ENCODE measurements around the gene WDR72.
A peak's percentile ranks its signal among the peaks of the same experiment; 100 is the strongest.

Gene WDR72

DNA sequence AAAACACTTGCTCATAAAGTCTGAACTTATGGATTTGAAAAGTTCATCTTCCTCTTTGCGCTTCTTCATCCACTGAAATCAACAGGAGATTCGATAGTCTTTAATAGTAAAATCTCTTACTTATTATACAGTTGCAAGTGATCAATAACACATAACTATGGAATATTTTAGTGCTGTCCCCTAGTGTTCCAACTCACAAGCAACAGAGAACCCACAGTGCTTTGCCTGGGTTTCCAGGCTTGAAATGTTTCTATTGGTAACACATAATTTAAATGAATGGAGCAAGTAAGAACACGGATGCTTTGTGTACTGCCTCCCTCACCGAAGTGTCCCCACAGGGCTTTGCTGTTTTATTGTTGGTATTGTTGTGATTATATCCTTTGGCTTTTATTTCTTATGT is 93.5 kb downstream of the WDR72 start:
- peak; percentile 62 for TF ChIP-seq CTCF (conservative IDR thresholded peaks at IDR 0.05)
- H3K27ac ChIP-seq: no peak overlapping the region

DNA sequence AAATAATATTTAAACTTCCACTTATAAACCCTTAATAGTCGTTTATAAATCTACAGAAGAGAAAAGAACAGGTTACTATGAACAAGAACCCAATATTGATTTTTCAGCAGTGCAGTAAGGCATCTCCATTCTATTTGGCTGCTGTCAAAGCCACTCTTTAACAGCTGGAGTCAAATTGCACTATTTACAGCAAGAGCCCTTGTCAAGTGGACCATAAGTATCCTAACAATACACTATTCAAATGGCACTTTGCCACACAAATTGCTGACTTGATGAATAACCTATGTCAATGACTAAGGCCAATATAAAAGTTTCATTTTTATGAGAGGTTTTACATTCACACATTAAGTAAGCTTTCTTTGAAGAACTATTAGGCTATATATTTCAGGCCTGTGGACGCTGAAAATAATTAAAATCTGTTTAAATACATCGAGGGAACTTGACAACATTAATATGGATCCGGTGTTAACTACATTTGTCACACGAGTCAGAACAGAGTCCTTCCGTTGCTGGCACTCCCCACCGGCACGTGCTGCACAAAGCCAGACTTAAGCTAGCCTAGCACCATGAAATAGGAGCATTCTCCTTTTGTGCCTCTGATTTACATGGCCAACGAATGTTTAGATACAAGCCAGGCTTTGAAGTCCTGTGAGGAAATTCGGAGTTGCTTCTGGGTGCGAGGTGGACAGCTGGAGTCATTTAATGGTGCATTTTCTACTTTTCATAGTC is 100.5 kb downstream of the WDR72 start:
- H3K27ac ChIP-seq: no peak overlapping the region
- no peak for TF ChIP-seq CTCF (conservative IDR thresholded peaks at IDR 0.05)

GRCh38 chr15:53658255-53658654 is 101.2 kb downstream of the WDR72 start:
- no peak for TF ChIP-seq CTCF (conservative IDR thresholded peaks at IDR 0.05)
- no peak overlapping the region for H3K27ac ChIP-seq

GRCh38 chr15:53648934-53649333 is 110.5 kb downstream of the WDR72 start:
- no peak overlapping the region for H3K27ac ChIP-seq
- no peak for TF ChIP-seq CTCF (conservative IDR thresholded peaks at IDR 0.05)

DNA sequence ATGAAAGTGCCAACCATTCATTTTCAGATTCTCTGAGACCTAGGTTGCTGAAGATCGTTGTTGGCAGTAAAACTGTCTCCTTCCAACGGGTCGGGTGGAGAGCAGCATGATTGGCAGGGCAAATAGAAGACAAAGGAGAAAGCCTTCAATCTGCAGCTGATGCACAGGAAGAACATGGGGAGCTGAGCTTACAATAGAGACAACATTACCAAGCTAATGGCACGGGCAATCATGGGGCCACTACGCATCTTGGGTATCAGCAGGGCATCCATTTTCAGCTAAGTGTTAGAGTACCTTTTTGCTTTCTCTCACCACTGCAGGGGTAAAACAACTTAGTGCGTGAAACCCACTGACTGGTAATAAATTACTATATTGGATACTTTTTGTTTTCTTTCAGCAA is 114.8 kb downstream of the WDR72 start:
- no peak for TF ChIP-seq CTCF (conservative IDR thresholded peaks at IDR 0.05)
- H3K27ac ChIP-seq: no peak overlapping the region

- H3K27ac ChIP-seq: no peak overlapping the region
- no peak for TF ChIP-seq CTCF (conservative IDR thresholded peaks at IDR 0.05)
Observed at GRCh38 chr15:53634517-53635106, 124.9 kb downstream of the WDR72 start.

GRCh38 chr15:53627279-53627678 is 132.2 kb downstream of the WDR72 start:
- H3K27ac ChIP-seq: no peak overlapping the region
- TF ChIP-seq CTCF (conservative IDR thresholded peaks at IDR 0.05): no peak
